HG02938 (cell line): Measurements from ENCODE around the gene CRYGA.
"Not testable (repeated sequence)": the region's sequence is repeated elsewhere in the genome, so short reads cannot be mapped to it uniquely, and the experiment has no call there.

Source experiments
- ATAC-seq: cut with Tn5 transposase; IDR thresholded peaks from one replicate; pipeline ENCODE4 v1.9.1; 2021; ENCODE audit warnings: mild to moderate bottlenecking, moderate library complexity; ENCODE audit not compliant: unreplicated experiment

Gene CRYGA

GRCh38 chr2:208164951-208165755 is 1.8 kb upstream of the CRYGA start:
- no peak for ATAC-seq

- ATAC-seq, result no peak
These were observed 7.0 kb downstream of the CRYGA start for GRCh38 chr2:208156439-208156838.

- ATAC-seq, result no peak
These were observed 10.2 kb downstream of the CRYGA start for GRCh38 chr2:208153156-208153555.

- ATAC-seq, result no peak
These were observed 12.4 kb downstream of the CRYGA start for GRCh38 chr2:208150956-208151355.

- no peak for ATAC-seq
These were observed 13.3 kb downstream of the CRYGA start for GRCh38 chr2:208150094-208150493.

GRCh38 chr2:208148803-208149202 is 14.6 kb downstream of the CRYGA start:
- ATAC-seq, result no peak

- no peak for ATAC-seq
These were observed 15.6 kb downstream of the CRYGA start for GRCh38 chr2:208147759-208148158.

GRCh38 chr2:208147008-208147407 is 16.4 kb downstream of the CRYGA start:
- no peak for ATAC-seq

- ATAC-seq, result no peak
These were observed 17.4 kb downstream of the CRYGA start, which contains the start of gene CRYGB for GRCh38 chr2:208146006-208146405. Gene CRYGB (minus strand): TSS chr2:208146158. CDS start chr2:208146120, 38 bp downstream.

- no peak for ATAC-seq
These were observed 20.2 kb downstream of the CRYGA start for GRCh38 chr2:208142925-208143799.

GRCh38 chr2:208142240-208142924 is 21.0 kb downstream of the CRYGA start:
- no peak for ATAC-seq

GRCh38 chr2:208139447-208139846 is 23.9 kb downstream of the CRYGA start:
- ATAC-seq, result no peak

- not testable (repeated sequence) for ATAC-seq
These were observed 25.1 kb downstream of the CRYGA start for GRCh38 chr2:208138334-208138733.

- no peak for ATAC-seq
These were observed 26.7 kb downstream of the CRYGA start for GRCh38 chr2:208136716-208137094.

GRCh38 chr2:208135794-208136715 is 27.3 kb downstream of the CRYGA start:
- ATAC-seq, result no peak

- peak; percentile 53 for ATAC-seq
These were observed 28.3 kb downstream of the CRYGA start for GRCh38 chr2:208134928-208135586.

- ATAC-seq, result no peak
These were observed 32.7 kb downstream of the CRYGA start for GRCh38 chr2:208130712-208131110.

GRCh38 chr2:208129744-208130711 is 33.4 kb downstream of the CRYGA start, which contains the start of gene CRYGC:
Gene CRYGC (minus strand): TSS chr2:208129828. CDS start chr2:208129792, 36 bp downstream.
- no peak for ATAC-seq
